Smooth muscle cell (in vitro differentiated cells): Measurements from ENCODE around the gene OPCML. TPM values are rescaled to one million over a fixed set of nuclear protein-coding genes. Genes with fewer than 3 reads are reported as not detected.
A peak's percentile ranks its signal among the peaks of the same experiment; 100 is the strongest.

ENCODE experiments used
- DNase-seq: peaks from one replicate; lab custom pipeline; 2025; ENCODE audit not compliant: unreplicated experiment; lab: John Stamatoyannopoulos, UW
- H2AFZ ChIP-seq: fragments of 200-600 bp; sonication (generic); 2 replicates; pipeline ENCODE4 v1.6.0; 2016; ENCODE audit warnings: antibody characterized with exemption, low read depth, mild to moderate bottlenecking
- H3F3A ChIP-seq: fragments of 200-600 bp; sonication (generic); 2 replicates; pipeline ENCODE4 v1.6.0; 2017; ENCODE audit warnings: antibody characterized with exemption, low read depth
- H3K27ac ChIP-seq: fragments of 200-600 bp; sonication (generic); 2 replicates; pipeline ENCODE4 v1.5.1; 2016; ENCODE audit warnings: low read depth, mild to moderate bottlenecking
- H3K27me3 ChIP-seq: fragments of 200-600 bp; sonication (generic); 2 replicates; pipeline ENCODE4 v1.6.1; 2016; ENCODE audit warnings: low read depth, mild to moderate bottlenecking
- H3K36me3 ChIP-seq: fragments of 200-600 bp; sonication (generic); 2 replicates; pipeline ENCODE4 v1.5.1; 2016; ENCODE audit warnings: low read depth
- H3K4me1 ChIP-seq: fragments of 200-600 bp; sonication (generic); 2 replicates; pipeline ENCODE4 v1.5.1; 2016; ENCODE audit warnings: low read depth
- H3K4me2 ChIP-seq: fragments of 200-600 bp; sonication (generic); 2 replicates; pipeline ENCODE4 v1.6.0; 2016; ENCODE audit warnings: mild to moderate bottlenecking
- H3K4me3 ChIP-seq: fragments of 200-600 bp; sonication (generic); 2 replicates; pipeline ENCODE4 v1.5.1; 2016; ENCODE audit warnings: mild to moderate bottlenecking
- H3K79me2 ChIP-seq: fragments of 200-600 bp; sonication (generic); 2 replicates; pipeline ENCODE4 v1.6.0; 2016; ENCODE audit warnings: low read depth, mild to moderate bottlenecking
- H3K9ac ChIP-seq: fragments of 200-600 bp; sonication (generic); 2 replicates; pipeline ENCODE4 v1.6.0; 2016; ENCODE audit warnings: low read depth
- H3K9me3 ChIP-seq: fragments of 200-600 bp; sonication (generic); replicated peaks from 2 replicates; pipeline ENCODE4 v1.5.1; 2016; ENCODE audit warnings: low read depth
- H4K20me1 ChIP-seq: fragments of 200-600 bp; sonication (generic); 2 replicates; pipeline ENCODE4 v1.6.0; 2016; ENCODE audit warnings: low read depth
- WGBS: methylation state at CpG from one replicate; pipeline ENCODE4 v1.1.7; 2016; ENCODE audit warnings: low lambda C conversion rate; 5-methylcytosine and 5-hydroxymethylcytosine counted together
- polyA plus RNA-seq: library from polyadenylated mRNA; unstranded; fragments of >200 nt; fragmentation: Nextera tagmentation; extraction: Ambion mirVana; gene quantifications from 2 replicates; pipeline ENCODE4 v1.2.1, GENCODE V29; 2016
- total RNA-seq: library from RNA; depleted of rRNA; stranded (reverse); fragments of >200 nt; gene quantifications from 2 replicates; pipeline ENCODE4 v1.2.3, GENCODE V29; 2014
- TF ChIP-seq, protein P1 (sequence below): fragments of 200-600 bp; sonication (generic); IDR thresholded peaks from 2 replicates; pipeline ENCODE4 v1.5.1; 2017; ENCODE audit warnings: borderline replicate concordance, mild to moderate bottlenecking, antibody characterized with exemption; ENCODE audit not compliant: insufficient read depth, poor library complexity, severe bottlenecking

Gene OPCML
- total and polyA plus RNA-seq, 2 experiments from 2014 or later: 0.42 to 0.58 TPM

DNA sequence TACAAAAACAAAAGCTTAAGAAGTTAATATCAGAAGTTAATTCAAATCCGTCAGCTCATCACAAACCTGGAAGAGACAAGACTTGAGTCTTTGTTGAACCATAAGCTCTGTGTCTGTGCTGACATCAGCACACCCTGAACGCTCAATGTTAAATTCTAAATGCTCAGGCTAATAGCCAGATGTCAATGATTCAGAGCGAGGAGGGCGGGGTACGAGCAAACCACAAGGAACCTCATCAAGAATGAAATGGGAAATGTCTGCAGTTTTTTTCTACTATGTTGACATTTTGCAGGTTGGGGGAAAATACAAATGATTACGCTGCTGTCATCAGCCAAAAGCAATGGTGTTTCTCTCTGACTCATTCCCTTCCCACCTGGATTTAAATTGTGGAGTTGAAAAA is 1104.7 kb downstream of the OPCML start:
- Histone ChIP-seq H3K4me3 (no peak overlapping the region), H3K4me2 (peak overlapping the region; percentile 29), H3K36me3 (no peaks in the 10 kb centered on the region), H3K9me3 (no peaks in the 10 kb centered on the region), H3K9ac (no peak overlapping the region), H4K20me1 (no peaks in the 10 kb centered on the region), H3K79me2 (no peaks in the 10 kb centered on the region), H2AFZ (no peak overlapping the region), H3K4me1 (peaks cover 8% of the 10 kb centered on the region), H3K27me3 (peaks cover 17% of the 10 kb centered on the region), H3F3A (no peaks in the 10 kb centered on the region), H3K27ac (no peak overlapping the region)
- TF ChIP-seq, protein P1, sequence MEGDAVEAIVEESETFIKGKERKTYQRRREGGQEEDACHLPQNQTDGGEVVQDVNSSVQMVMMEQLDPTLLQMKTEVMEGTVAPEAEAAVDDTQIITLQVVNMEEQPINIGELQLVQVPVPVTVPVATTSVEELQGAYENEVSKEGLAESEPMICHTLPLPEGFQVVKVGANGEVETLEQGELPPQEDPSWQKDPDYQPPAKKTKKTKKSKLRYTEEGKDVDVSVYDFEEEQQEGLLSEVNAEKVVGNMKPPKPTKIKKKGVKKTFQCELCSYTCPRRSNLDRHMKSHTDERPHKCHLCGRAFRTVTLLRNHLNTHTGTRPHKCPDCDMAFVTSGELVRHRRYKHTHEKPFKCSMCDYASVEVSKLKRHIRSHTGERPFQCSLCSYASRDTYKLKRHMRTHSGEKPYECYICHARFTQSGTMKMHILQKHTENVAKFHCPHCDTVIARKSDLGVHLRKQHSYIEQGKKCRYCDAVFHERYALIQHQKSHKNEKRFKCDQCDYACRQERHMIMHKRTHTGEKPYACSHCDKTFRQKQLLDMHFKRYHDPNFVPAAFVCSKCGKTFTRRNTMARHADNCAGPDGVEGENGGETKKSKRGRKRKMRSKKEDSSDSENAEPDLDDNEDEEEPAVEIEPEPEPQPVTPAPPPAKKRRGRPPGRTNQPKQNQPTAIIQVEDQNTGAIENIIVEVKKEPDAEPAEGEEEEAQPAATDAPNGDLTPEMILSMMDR: no peak
- 59% methylated on average over 6 of the region's 6 CpGs for WGBS
- no peak for DNase-seq

DNA sequence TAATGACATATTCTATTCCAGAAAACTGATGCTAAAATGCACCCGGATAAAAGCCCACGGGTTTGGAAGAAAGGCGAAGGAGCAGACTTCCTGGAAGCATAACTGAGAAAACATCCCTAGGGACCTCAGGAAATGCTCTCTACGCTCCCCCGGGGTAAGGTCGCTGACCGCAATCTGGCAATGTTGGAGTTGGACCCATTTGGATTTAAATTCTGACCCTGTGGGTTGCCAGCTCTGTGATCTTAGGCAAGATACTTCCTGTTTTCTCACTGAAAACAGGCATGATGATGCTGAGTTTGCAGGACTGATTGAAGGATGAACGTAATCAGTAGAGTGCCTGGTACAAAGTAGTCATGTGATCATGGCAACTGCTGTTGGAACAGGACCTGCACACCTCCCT is 1107.9 kb downstream of the OPCML start:
- Histone ChIP-seq H2AFZ (no peak overlapping the region), H3K27ac (no peak overlapping the region), H3K4me3 (no peak overlapping the region), H3K9me3 (no peaks in the 10 kb centered on the region), H3K36me3 (no peaks in the 10 kb centered on the region), H4K20me1 (no peaks in the 10 kb centered on the region), H3K4me2 (no peak overlapping the region), H3K9ac (no peak overlapping the region), H3K79me2 (no peaks in the 10 kb centered on the region), H3K4me1 (no peaks in the 10 kb centered on the region), H3K27me3 (peaks cover 17% of the 10 kb centered on the region), H3F3A (no peaks in the 10 kb centered on the region)
- DNase-seq: no peak
- WGBS: 91% methylated on average over 8 of the region's 8 CpGs
- TF ChIP-seq, protein P1: no peak

DNA sequence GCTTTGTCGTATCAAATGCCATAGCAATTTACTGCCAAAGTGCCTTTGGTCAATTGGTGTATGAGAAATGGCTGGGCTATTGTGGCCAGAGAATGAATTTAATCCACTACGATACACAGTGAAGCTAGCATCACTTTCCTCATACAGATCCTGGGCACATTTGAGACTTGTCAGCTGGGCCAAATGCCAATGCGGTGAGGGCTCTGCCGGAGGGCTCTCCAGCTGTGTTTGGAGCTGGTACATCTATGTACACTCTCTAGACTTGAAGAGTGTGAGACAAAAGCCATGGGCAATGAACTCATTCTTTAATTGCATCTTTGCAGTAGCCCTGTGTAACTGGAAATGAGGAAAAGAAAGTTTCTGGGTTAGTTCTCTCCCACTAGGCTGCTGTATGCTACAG is 1109.0 kb downstream of the OPCML start:
- 97% methylated on average over 4 of the region's 4 CpGs for WGBS
- no peaks in the 10 kb centered on the region for H3K9me3 ChIP-seq

DNA sequence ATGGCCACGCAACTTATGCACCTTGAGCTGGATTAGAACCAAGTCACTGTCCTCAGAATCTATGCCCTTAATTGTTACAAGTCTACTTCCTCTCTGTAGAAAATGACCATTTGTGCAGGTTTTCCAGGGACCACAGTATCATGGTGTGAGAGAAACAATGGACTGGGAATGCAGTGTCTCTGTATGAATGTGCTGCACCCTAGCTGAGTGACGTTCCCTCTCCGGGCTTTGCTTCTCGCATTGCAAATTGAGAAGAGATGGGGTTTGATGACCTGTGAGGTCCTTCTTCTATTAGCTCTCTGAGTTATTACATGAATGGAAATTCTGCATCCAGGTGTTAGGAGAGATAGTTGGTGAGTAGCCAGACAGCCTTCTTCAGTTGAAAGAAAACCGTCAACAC is 1109.6 kb downstream of the OPCML start:
- Histone ChIP-seq H3K9ac (no peak overlapping the region), H3K4me3 (no peak overlapping the region), H3K27me3 (peaks cover 26% of the 10 kb centered on the region), H4K20me1 (no peaks in the 10 kb centered on the region), H2AFZ (no peak overlapping the region), H3K4me1 (no peaks in the 10 kb centered on the region), H3K27ac (no peak overlapping the region), H3F3A (no peaks in the 10 kb centered on the region), H3K9me3 (no peaks in the 10 kb centered on the region), H3K36me3 (no peaks in the 10 kb centered on the region), H3K79me2 (no peaks in the 10 kb centered on the region), H3K4me2 (no peak overlapping the region)
- TF ChIP-seq, protein P1: no peak
- DNase-seq: no peak
- WGBS: 85% methylated on average over 5 of the region's 5 CpGs

More for the DNA sequence above, 1109.0 kb downstream of the OPCML start:
- Histone ChIP-seq H3K27me3 (peaks cover 22% of the 10 kb centered on the region), H3K36me3 (no peaks in the 10 kb centered on the region), H3K4me3 (no peak overlapping the region), H3K4me1 (no peaks in the 10 kb centered on the region), H3K27ac (no peak overlapping the region), H3F3A (no peaks in the 10 kb centered on the region), H2AFZ (no peak overlapping the region), H4K20me1 (no peaks in the 10 kb centered on the region), H3K4me2 (no peak overlapping the region), H3K79me2 (no peaks in the 10 kb centered on the region), H3K9ac (no peak overlapping the region)
- TF ChIP-seq, protein P1: no peak
- no peak for DNase-seq
